Thyroid gland (tissue), 4 donors: Measurements from ENCODE around the gene PIK3R5. TPM values are rescaled to one million over a fixed set of nuclear protein-coding genes. Genes with fewer than 3 reads are reported as not detected.

Source experiments
- DNase-seq, 2 donors: peaks; one replicate each; pipeline ENCODE4 v3.0.0-alpha.2; 2019
- H3K27ac ChIP-seq, 3 donors: fragments of 200-600 bp; sonication (generic); 1 replicate in 2 of 3; 2 replicates in 1 of 3; pipeline ENCODE4 v1.5.1; 2016 to 2019; ENCODE audit warnings: mild to moderate bottlenecking in 1 of 3, moderate library complexity in 1 of 3
- H3K27me3 ChIP-seq: fragments of 200-600 bp; sonication (generic); one replicate; pipeline ENCODE4 v1.5.1; 2019
- H3K36me3 ChIP-seq, 2 donors: fragments of 200-600 bp; sonication (generic); one replicate each; pipeline ENCODE4 v1.5.1; 2016 to 2019
- H3K4me1 ChIP-seq, 2 donors: fragments of 200-600 bp; sonication (generic); one replicate each; pipeline ENCODE4 v1.5.1; 2017 to 2019
- H3K4me3 ChIP-seq, 3 donors: fragments of 200-600 bp; sonication (generic); replicated peaks in 1 of 3; 1 replicate in 2 of 3; 2 replicates in 1 of 3; pipeline ENCODE4 v1.5.1; 2016; ENCODE audit warnings: mild to moderate bottlenecking in 1 of 3
- H3K9me3 ChIP-seq: fragments of 200-600 bp; sonication (generic); one replicate; pipeline ENCODE4 v1.5.1; 2017
- CTCF ChIP-seq, 6 experiments: fragments of 200-600 bp in 3 of 6; fragments of 450-650 bp in 3 of 6; sonication (generic) in 3 of 6; IDR thresholded peaks; one replicate each; pipeline ENCODE4 v1.5.1; 2016 to 2019; ENCODE audit warnings: antibody characterized with exemption in 6 of 6, mild to moderate bottlenecking in 2 of 6, inconsistent platforms in 1 of 6, moderate library complexity in 1 of 6
- POLR2A ChIP-seq, 2 donors: fragments of 450-650 bp; IDR thresholded peaks; one replicate each; pipeline ENCODE4 v1.6.1; 2017; ENCODE audit warnings: antibody characterized with exemption in 2 of 2, mild to moderate bottlenecking in 2 of 2, moderate library complexity in 1 of 2
- WGBS, 2 donors: methylation state at CpG; one replicate each; pipeline ENCODE4 v1.1.5; 2017; 5-methylcytosine and 5-hydroxymethylcytosine counted together
- intact Hi-C: fragments of 100-400 bp; cut with DNase I; formaldehyde crosslinking; loops from one replicate; pipeline ENCODE4 v1.15.1; 2023
- total RNA-seq, 4 donors: library from RNA; depleted of rRNA; stranded (reverse); fragments of >200 nt; gene quantifications; one replicate each; pipeline ENCODE4 v1.2.3, GENCODE V29; 2016

The PIK3R5 gene
- total RNA-seq, 4 donors from 2014 or later: 2.3 to 10.6 (median 5.1) TPM

- H3K4me1 ChIP-seq: no peaks in the 10 kb centered on the region
- no peaks in the 10 kb centered on the region for H3K9me3 ChIP-seq
- no peak for TF ChIP-seq POLR2A (IDR thresholded peaks at IDR 0.05)
- TF ChIP-seq CTCF (IDR thresholded peaks at IDR 0.05): no peak
- WGBS, 2 donors: 82 to 87% methylated on average over 4 of the region's 4 CpGs
- no peak for DNase-seq
- intact Hi-C loops: no loop called here
- no peaks in the 10 kb centered on the region for H3K36me3 ChIP-seq
- no peaks in the 10 kb centered on the region for H3K27me3 ChIP-seq
- H3K4me3 ChIP-seq: no peak overlapping the region
- no peak overlapping the region for H3K27ac ChIP-seq
These were observed 97.0 kb downstream of the PIK3R5 start for GRCh38 chr17:8868529-8868951.

GRCh38 chr17:8868092-8868491 lies 97.4 kb downstream of the PIK3R5 start:
- intact Hi-C loops: no loop called here
- WGBS, 2 donors: 91 to 100% methylated on average over 1 of the region's 1 CpG

GRCh38 chr17:8867361-8867981 lies 98.0 kb downstream of the PIK3R5 start, which contains the start of gene PIK3R6:
Gene PIK3R6, minus strand, starts transcription at chr17:8867674. Its CDS starts 17,880 bp downstream, at chr17:8849794.
- no peaks in the 10 kb centered on the region for H3K27me3 ChIP-seq
- DNase-seq: no peak
- no peak within 1 kb of the TSS for H3K4me3 ChIP-seq
- 57 to 60% methylated on average over 9 to 12 of the region's 12 CpGs for WGBS, 2 donors
- H3K27ac ChIP-seq: no peak within 1 kb of the TSS
- no peaks in the 10 kb centered on the region for H3K4me1 ChIP-seq
- no peaks in the 10 kb centered on the region for H3K36me3 ChIP-seq
- H3K9me3 ChIP-seq: no peaks in the 10 kb centered on the region
- intact Hi-C loops: no loop called here
- TF ChIP-seq CTCF (IDR thresholded peaks at IDR 0.05) (no peak), POLR2A (IDR thresholded peaks at IDR 0.05) (no peak)

More at GRCh38 chr17:8868092-8868491, 97.4 kb downstream of the PIK3R5 start:
- no peak overlapping the region for H3K4me3 ChIP-seq
- H3K9me3 ChIP-seq: no peaks in the 10 kb centered on the region
- DNase-seq: no peak
- H3K27ac ChIP-seq: no peak overlapping the region
- H3K4me1 ChIP-seq: no peaks in the 10 kb centered on the region
- no peaks in the 10 kb centered on the region for H3K27me3 ChIP-seq
- TF ChIP-seq CTCF (IDR thresholded peaks at IDR 0.05): no peak
- no peak for TF ChIP-seq POLR2A (IDR thresholded peaks at IDR 0.05)
- no peaks in the 10 kb centered on the region for H3K36me3 ChIP-seq

GRCh38 chr17:8865811-8866210 lies 99.7 kb downstream of the PIK3R5 start:
- no peak overlapping the region for H3K27ac ChIP-seq
- DNase-seq: no peak
- no peak overlapping the region for H3K4me3 ChIP-seq
- H3K4me1 ChIP-seq: no peaks in the 10 kb centered on the region
- no peaks in the 10 kb centered on the region for H3K36me3 ChIP-seq
- H3K9me3 ChIP-seq: no peaks in the 10 kb centered on the region
- TF ChIP-seq POLR2A (IDR thresholded peaks at IDR 0.05) (no peak), CTCF (IDR thresholded peaks at IDR 0.05) (no peak)
- WGBS, 2 donors: 86 to 87% methylated on average over 6 to 7 of the region's 7 CpGs
- intact Hi-C loops: no loop called here
- H3K27me3 ChIP-seq: no peaks in the 10 kb centered on the region

GRCh38 chr17:8865385-8865784 lies 100.1 kb downstream of the PIK3R5 start:
- Histone ChIP-seq H3K9me3 (no peaks in the 10 kb centered on the region), H3K36me3 (no peaks in the 10 kb centered on the region), H3K4me3 (no peak overlapping the region), H3K27ac (no peak overlapping the region), H3K27me3 (no peaks in the 10 kb centered on the region), H3K4me1 (no peaks in the 10 kb centered on the region)
- TF ChIP-seq CTCF (IDR thresholded peaks at IDR 0.05) (no peak), POLR2A (IDR thresholded peaks at IDR 0.05) (no peak)
- intact Hi-C loops: no loop called here
- DNase-seq: no peak
- WGBS, 2 donors: 59 to 67% methylated on average over 5 to 6 of the region's 6 CpGs
